ENCODE data around the gene UNC45B. TPM values are rescaled to one million over a fixed set of nuclear protein-coding genes. Genes with fewer than 3 reads are reported as not detected.
"Not testable (repeated sequence)": the region's sequence is repeated elsewhere in the genome, so short reads cannot be mapped to it uniquely, and the experiment has no call there.

Gene UNC45B
- total and polyA plus RNA-seq, 12 donors = under 0.01 to 0.27 (median 0.13) TPM; not detected in 4

GRCh38 chr17:35176897-35177296 is 29.3 kb downstream of the UNC45B start:
- no peaks in the 10 kb centered on the region for H3K9me3 ChIP-seq (replicated peaks in 1 of 3)
- H3K36me3 ChIP-seq (replicated peaks in 1 of 2) = no peaks in the 10 kb centered on the region
- no peak for TF ChIP-seq POLR2A (IDR thresholded peaks at IDR 0.05)
- TF ChIP-seq, protein P1, sequence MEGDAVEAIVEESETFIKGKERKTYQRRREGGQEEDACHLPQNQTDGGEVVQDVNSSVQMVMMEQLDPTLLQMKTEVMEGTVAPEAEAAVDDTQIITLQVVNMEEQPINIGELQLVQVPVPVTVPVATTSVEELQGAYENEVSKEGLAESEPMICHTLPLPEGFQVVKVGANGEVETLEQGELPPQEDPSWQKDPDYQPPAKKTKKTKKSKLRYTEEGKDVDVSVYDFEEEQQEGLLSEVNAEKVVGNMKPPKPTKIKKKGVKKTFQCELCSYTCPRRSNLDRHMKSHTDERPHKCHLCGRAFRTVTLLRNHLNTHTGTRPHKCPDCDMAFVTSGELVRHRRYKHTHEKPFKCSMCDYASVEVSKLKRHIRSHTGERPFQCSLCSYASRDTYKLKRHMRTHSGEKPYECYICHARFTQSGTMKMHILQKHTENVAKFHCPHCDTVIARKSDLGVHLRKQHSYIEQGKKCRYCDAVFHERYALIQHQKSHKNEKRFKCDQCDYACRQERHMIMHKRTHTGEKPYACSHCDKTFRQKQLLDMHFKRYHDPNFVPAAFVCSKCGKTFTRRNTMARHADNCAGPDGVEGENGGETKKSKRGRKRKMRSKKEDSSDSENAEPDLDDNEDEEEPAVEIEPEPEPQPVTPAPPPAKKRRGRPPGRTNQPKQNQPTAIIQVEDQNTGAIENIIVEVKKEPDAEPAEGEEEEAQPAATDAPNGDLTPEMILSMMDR (IDR thresholded peaks at IDR 0.05) = no peak
- WGBS, 4 donors = 58 to 71% (median 69%) methylated on average over 4 to 8 of the region's 8 CpGs
- no peak for DNase-seq
- no peak overlapping the region for H3K27ac ChIP-seq
- no peak overlapping the region for H3K4me3 ChIP-seq
- intact Hi-C loops (cut with DNase I) = loop anchor here in 1 of 2 donors (10.0 kb wide), 1 partner anchor 358 kb away; the partner anchor contains the start of gene SLFN12L
- H3K27me3 ChIP-seq = no peaks in the 10 kb centered on the region
- H3K4me1 ChIP-seq (replicated peaks in 1 of 2) = no peaks in the 10 kb centered on the region

DNA sequence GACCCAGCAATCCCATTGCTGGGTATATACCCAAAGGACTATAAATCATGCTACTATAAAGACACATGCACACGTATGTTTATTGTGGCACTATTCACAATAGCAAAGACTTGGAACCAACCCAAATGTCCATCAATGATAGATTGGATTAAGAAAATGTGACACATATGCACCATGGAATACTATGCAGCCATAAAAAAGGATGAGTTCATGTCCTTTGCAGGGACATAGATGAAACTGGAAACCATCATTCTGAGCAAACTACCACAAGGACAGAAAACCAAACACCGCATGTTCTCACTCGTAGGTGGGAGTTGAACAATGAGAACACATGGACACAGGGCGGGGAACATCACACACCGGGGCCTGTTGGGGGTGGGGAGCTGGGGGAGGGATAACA is 31.8 kb downstream of the UNC45B start:
- not testable (repeated sequence) for H3K27me3 ChIP-seq; H3K4me1 ChIP-seq (replicated peaks in 1 of 2); DNase-seq; H3K27ac ChIP-seq; H3K36me3 ChIP-seq (replicated peaks in 1 of 2); H3K4me3 ChIP-seq; H3K9me3 ChIP-seq (replicated peaks in 1 of 3)
- intact Hi-C loops (cut with DNase I) = loop anchor here in 1 of 2 donors (10.0 kb wide), 1 partner anchor 355 kb away; the partner anchor contains the start of gene SLFN12L
- 92 to 97% (median 95%) methylated on average over 5 of the region's 5 CpGs for WGBS, 4 donors

DNA sequence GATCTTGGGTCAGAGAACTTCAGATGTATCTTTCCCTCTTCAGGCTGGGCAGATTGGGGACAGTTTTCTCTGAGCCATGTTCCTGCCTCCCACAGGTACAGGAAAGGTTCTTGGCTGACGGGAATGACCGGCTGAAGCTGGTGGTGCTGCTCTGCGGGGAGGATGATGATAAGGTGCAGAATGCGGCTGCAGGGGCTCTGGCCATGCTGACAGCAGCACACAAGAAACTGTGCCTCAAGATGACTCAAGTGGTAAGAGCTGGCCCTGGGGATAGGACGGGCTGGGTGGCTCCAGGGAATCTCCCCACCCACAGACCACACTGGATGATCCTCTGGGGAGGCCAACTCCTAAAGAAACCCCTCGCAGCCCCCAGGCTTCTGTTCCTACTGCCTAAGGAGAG is 35.7 kb downstream of the UNC45B start:
- intact Hi-C loops (cut with DNase I) = loop anchor here in 1 of 2 donors (10.0 kb wide), 1 partner anchor 331 kb away; no protein-coding TSS in a partner anchor
- Histone ChIP-seq H3K9me3 (replicated peaks in 1 of 3) (no peaks in the 10 kb centered on the region), H3K36me3 (replicated peaks in 1 of 2) (no peaks in the 10 kb centered on the region), H3K27ac (no peak overlapping the region), H3K4me3 (no peak overlapping the region), H3K27me3 (no peaks in the 10 kb centered on the region), H3K4me1 (replicated peaks in 1 of 2) (no peaks in the 10 kb centered on the region)
- TF ChIP-seq, protein P1 (IDR thresholded peaks at IDR 0.05) = no peak
- DNase-seq = no peak
- WGBS, 4 donors = 58 to 94% (median 70%) methylated on average over 4 to 6 of the region's 6 CpGs

GRCh38 chr17:35184274-35184673 is 36.7 kb downstream of the UNC45B start:
- no peaks in the 10 kb centered on the region for H3K4me1 ChIP-seq (replicated peaks in 1 of 2)
- no peaks in the 10 kb centered on the region for H3K27me3 ChIP-seq
- no peak for DNase-seq
- intact Hi-C loops (cut with DNase I) = loop anchor here in 1 of 2 donors (10.0 kb wide), 1 partner anchor 331 kb away; no protein-coding TSS in a partner anchor
- H3K4me3 ChIP-seq = no peak overlapping the region
- H3K27ac ChIP-seq = no peak overlapping the region
- H3K36me3 ChIP-seq (replicated peaks in 1 of 2) = no peaks in the 10 kb centered on the region
- H3K9me3 ChIP-seq (replicated peaks in 1 of 3) = no peaks in the 10 kb centered on the region
- TF ChIP-seq, protein P1 (IDR thresholded peaks at IDR 0.05) = no peak
- TF ChIP-seq POLR2A (IDR thresholded peaks at IDR 0.05) = no peak
- 39 to 64% (median 57%) methylated on average over 3 of the region's 3 CpGs for WGBS, 4 donors

DNA sequence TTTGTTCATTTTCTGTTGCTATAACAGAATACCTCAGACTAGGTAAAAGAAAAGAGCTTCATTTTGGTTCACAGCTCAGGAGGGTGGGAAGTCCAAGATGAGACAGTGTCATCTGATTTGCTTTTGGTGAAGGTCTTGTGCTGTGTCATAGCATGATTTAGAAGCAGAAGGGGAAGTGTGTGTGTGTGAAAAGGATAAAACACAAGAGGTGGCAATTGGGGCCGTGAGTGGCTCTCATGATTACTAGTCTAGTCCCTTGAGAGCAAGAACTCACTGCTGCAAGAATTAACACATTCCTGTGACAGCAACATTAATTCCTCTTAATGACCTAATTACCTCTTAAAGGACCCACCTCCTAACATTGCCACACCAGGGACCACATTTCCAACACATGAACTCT is 38.2 kb downstream of the UNC45B start:
- intact Hi-C loops (cut with DNase I) = loop anchor here in 1 of 2 donors (10.0 kb wide), 1 partner anchor 329 kb away; no protein-coding TSS in a partner anchor
- H3K9me3 ChIP-seq (replicated peaks in 1 of 3) = no peaks in the 10 kb centered on the region
- no peak overlapping the region for H3K4me3 ChIP-seq
- no peak for DNase-seq
- TF ChIP-seq, protein P1 (IDR thresholded peaks at IDR 0.05) = no peak
- TF ChIP-seq POLR2A (IDR thresholded peaks at IDR 0.05) = no peak
- H3K27ac ChIP-seq = no peak overlapping the region
- no peaks in the 10 kb centered on the region for H3K27me3 ChIP-seq
- H3K4me1 ChIP-seq (replicated peaks in 1 of 2) = no peaks in the 10 kb centered on the region
- H3K36me3 ChIP-seq (replicated peaks in 1 of 2) = no peaks in the 10 kb centered on the region
- WGBS, 4 donors = 46 to 70% (median 59%) methylated on average over 1 of the region's 1 CpG
